Measurements from ENCODE around the gene KIF5B. TPM values are rescaled to one million over a fixed set of nuclear protein-coding genes. Genes with fewer than 3 reads are reported as not detected.
"Not testable (repeated sequence)": the region's sequence is repeated elsewhere in the genome, so short reads cannot be mapped to it uniquely, and the experiment has no call there.

Gene KIF5B
- total RNA-seq, 1 donor from 2014 or later = 83.2 TPM

GRCh38 chr10:32017044-32017443 is 39.2 kb downstream of the KIF5B start:
- DNase-seq (ENCODE audit: low read depth in 2 of 2) = no peak

GRCh38 chr10:32015386-32015785 is 40.8 kb downstream of the KIF5B start:
- DNase-seq (ENCODE audit: low read depth in 2 of 2) = no peak

GRCh38 chr10:32007026-32007425 is 49.2 kb downstream of the KIF5B start:
- DNase-seq (ENCODE audit: low read depth in 2 of 2) = no peak

- DNase-seq (ENCODE audit: low read depth in 2 of 2) = peak; percentile 23 to 57
Measured at GRCh38 chr10:32005050-32005449, 51.2 kb downstream of the KIF5B start.

GRCh38 chr10:32004161-32004591 is 52.0 kb downstream of the KIF5B start:
- DNase-seq (ENCODE audit: low read depth in 2 of 2) = no peak

- DNase-seq (ENCODE audit: low read depth in 2 of 2) = no peak
Measured at GRCh38 chr10:32002531-32002930, 53.7 kb downstream of the KIF5B start.

- DNase-seq (ENCODE audit: low read depth in 2 of 2) = no peak
Measured at GRCh38 chr10:32000937-32001336, 55.3 kb downstream of the KIF5B start.

- DNase-seq (ENCODE audit: low read depth in 2 of 2) = no peak
Measured at GRCh38 chr10:31999836-32000235, 56.4 kb downstream of the KIF5B start.

- no peak for DNase-seq (ENCODE audit: low read depth in 2 of 2)
Measured at GRCh38 chr10:31999070-31999660, 57.1 kb downstream of the KIF5B start.

- DNase-seq (ENCODE audit: low read depth in 2 of 2) = no peak
Measured at GRCh38 chr10:31994926-31995325, 61.3 kb downstream of the KIF5B start.

GRCh38 chr10:31990937-31991336 is 65.3 kb downstream of the KIF5B start:
- DNase-seq (ENCODE audit: low read depth in 2 of 2) = no peak

GRCh38 chr10:31987786-31988185 is 68.4 kb downstream of the KIF5B start:
- not testable (repeated sequence) for DNase-seq (ENCODE audit: low read depth in 2 of 2)

- no peak for DNase-seq (ENCODE audit: low read depth in 2 of 2)
Measured at GRCh38 chr10:31982111-31982510, 74.1 kb downstream of the KIF5B start.

- DNase-seq (ENCODE audit: low read depth in 2 of 2) = no peak
Measured at GRCh38 chr10:31980471-31980870, 75.8 kb downstream of the KIF5B start.

- DNase-seq (ENCODE audit: low read depth in 2 of 2) = not testable (repeated sequence)
Measured at GRCh38 chr10:31979071-31979470, 77.2 kb downstream of the KIF5B start.

- no peak for DNase-seq (ENCODE audit: low read depth in 2 of 2)
Measured at GRCh38 chr10:31978156-31978483, 78.1 kb downstream of the KIF5B start.

- peak; percentile 2 to 86 for DNase-seq (ENCODE audit: low read depth in 2 of 2)
Measured at GRCh38 chr10:31977440-31978155, 78.6 kb downstream of the KIF5B start.

- DNase-seq (ENCODE audit: low read depth in 2 of 2) = no peak
Measured at GRCh38 chr10:31975157-31975765, 81.0 kb downstream of the KIF5B start.

- DNase-seq (ENCODE audit: low read depth in 2 of 2) = no peak
Measured at GRCh38 chr10:31974434-31975124, 81.6 kb downstream of the KIF5B start.

- no peak for DNase-seq (ENCODE audit: low read depth in 2 of 2)
Measured at GRCh38 chr10:31972519-31973041, 83.6 kb downstream of the KIF5B start.

GRCh38 chr10:31969847-31970246 is 86.4 kb downstream of the KIF5B start:
- DNase-seq (ENCODE audit: low read depth in 2 of 2) = not testable (repeated sequence)

- no peak for DNase-seq (ENCODE audit: low read depth in 2 of 2)
Measured at GRCh38 chr10:31963589-31963980, 92.6 kb downstream of the KIF5B start.
